ENCODE results near the gene HSF2BP.
"Not testable (repeated sequence)": the region's sequence is repeated elsewhere in the genome, so short reads cannot be mapped to it uniquely, and the experiment has no call there.

The HSF2BP gene

DNA sequence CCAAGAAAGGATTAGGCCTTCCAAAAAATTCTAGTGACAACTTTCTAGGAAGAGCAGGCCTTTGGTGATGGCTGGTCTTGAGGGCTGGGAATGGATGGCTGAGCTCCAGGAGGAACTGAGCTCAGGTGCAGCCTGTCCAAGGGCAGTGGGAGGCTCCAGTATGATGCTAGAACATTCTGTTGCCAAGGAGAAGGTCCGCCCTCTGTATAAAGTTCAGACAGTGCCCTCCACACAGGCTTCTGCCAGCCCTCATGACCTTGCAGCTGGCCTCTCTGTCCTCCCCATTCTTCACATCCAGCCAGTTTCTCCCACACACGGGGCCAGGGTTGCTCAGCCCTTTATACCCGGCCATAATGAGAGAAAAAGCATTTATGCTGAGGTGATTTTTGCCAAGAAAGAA lies 146.3 kb downstream of the HSF2BP start:
- DNase-seq = not testable (repeated sequence)

DNA sequence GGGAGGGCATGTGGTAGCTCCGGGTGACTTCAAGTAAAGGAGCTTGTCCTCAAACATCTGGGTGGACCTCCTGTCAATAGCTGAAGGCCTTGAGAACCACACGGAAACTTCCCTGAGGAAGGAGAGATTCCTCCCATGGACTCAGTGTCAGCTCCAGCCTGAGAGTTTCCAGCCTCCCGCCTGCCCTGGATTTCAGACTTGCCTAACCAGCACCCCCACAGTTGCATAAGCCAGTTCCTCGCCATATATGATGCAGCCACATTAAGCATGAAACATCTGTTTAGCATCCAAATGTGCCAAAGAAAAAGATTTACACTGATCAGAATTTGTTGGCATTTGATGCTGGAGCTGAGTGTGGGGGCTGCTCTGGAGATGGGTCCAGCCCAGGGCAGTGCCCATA lies 148.1 kb downstream of the HSF2BP start:
- DNase-seq = not testable (repeated sequence)

DNA sequence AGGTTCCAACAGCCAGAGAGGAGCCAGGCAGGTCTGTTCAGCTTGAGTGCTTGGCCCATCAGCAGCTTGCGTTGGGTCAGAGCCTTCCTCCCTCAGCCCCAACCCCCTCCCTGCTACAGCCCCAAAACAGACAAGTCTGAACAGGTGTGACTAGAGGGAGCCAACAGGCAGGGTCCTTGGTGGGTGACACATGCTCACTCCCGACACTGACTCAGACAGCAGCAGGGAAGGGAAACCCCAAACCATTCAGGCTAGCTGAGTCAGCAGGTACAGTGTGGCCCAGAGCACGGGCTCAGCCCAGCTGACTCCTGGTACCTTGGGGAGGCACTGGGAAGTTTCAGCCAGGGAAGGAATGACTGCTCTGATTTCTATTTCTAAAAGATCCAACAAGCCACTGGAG lies 148.6 kb downstream of the HSF2BP start:
- not testable (repeated sequence) for DNase-seq

DNA sequence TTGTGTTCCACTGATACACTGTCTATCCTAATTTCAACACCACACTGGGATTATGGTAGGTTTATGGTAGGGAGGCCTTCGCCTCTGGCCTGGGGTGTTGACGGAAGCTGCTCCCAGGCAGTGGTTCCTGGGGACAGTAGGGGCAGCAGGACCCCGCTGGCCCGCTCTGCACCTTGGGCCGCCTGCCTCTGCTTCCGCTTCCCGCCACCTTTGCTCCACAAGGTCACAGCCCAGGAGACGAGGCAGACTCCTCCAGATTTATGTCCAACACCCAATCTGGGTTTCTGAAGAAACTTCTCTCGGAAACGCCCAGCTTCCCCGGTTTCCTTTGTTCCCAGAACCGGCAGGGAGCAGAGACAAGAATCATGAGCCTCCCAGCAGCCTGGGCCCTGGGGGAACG lies 155.4 kb downstream of the HSF2BP start:
- not testable (repeated sequence) for DNase-seq

DNA sequence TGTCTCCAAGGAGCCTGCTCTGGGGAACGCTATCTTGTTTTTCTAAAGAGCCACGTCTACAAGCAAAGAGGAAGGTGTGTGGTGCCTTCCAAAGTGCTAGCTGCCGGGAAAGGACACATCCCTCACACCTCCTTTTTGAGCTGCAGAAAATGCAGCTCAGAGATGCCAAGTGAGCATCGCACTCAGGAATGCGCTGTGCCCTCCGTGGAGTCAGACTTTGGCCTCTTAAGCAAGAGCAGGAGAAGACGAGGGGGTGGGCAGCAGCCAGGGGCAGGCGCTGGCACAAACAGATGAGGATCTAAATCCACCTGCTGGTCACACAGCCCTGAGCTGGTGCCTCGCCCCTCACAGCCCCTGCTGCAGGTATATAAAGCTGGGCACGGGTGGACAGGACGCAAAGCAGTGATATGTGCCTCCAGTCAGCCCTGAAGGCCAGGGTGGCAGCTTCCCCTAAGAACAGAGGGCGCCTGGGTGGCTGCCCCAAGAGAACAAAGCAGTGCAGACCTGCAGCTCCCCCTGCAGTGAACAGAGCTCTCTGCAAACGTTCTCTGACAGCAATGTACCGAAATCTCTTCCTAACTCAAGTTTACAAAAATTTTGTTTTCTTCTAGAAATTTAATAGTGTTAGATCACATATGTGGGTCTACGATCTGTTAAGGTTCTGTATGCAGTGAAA lies 156.1 kb downstream of the HSF2BP start:
- not testable (repeated sequence) for DNase-seq

DNA sequence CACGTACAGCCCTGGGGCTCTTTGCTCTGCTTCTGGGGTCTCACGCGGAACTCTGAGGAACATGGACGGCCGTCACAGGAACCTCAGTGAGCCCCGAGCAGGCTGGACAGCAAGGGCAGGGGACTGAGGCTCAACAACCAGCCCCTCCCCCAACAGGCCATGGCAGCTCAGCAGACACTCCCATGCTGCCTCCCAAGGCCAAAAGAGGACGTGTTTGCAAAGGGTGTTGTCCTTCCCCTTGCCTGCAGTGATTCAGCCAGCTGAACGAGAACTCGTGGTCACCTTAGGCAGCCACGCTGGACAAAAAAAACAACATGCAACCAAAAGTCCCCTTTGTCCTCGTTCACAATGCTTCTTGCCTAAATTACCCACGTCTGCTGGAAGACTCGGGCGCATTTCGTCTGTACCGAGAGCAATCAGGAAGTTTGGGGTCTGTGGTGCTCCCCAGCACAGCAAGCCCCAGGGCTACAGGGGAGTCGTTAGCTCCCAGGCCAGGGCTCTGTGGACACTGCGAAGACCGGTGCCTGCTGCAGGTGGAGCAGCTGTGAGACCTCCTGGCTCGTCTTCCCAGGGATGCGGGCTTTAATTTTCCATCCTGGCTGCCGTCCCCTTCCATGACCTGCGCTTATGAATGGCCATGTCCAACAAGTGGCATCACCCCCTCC lies 156.7 kb downstream of the HSF2BP start:
- DNase-seq = not testable (repeated sequence)

DNA sequence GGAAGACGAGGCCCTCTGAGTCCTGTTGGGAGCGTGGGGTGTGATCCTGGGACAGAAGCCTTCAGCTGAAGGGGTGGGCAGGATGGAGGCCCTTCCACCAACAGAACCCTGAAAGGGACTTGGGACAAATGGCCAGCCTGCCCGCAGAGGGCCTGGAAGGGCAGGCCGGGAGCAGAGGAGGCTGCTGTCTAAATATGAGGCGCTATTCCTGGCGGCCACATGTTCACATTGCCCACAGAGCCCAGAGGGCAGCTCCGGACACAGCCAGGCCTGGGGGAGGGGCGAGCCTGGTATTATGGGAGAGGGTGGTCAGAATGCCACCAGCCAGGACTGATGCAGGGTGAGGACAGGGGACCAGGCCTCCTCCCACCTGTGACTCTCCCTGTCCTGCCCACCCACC lies 160.4 kb downstream of the HSF2BP start:
- DNase-seq = not testable (repeated sequence)

DNA sequence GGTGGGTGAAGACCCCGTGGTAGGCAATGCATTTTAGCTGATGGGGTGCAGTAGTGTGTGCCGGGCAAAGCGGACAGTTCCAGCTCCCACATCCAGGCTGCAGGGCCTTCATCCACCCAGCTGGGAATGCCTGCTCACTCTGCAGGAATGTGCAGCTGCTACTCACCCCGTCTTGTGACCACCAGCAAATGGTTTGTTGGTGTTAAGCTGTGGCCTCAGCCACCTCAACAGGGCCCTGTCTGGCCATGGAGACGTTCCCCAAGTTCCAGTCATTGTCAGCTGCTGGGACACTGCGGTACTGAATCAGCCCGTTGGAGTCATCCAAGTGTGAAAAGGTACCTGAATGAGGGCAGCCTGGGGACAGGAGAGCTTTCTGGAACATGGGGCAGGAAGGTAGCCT lies 161.2 kb downstream of the HSF2BP start:
- not testable (repeated sequence) for DNase-seq

DNA sequence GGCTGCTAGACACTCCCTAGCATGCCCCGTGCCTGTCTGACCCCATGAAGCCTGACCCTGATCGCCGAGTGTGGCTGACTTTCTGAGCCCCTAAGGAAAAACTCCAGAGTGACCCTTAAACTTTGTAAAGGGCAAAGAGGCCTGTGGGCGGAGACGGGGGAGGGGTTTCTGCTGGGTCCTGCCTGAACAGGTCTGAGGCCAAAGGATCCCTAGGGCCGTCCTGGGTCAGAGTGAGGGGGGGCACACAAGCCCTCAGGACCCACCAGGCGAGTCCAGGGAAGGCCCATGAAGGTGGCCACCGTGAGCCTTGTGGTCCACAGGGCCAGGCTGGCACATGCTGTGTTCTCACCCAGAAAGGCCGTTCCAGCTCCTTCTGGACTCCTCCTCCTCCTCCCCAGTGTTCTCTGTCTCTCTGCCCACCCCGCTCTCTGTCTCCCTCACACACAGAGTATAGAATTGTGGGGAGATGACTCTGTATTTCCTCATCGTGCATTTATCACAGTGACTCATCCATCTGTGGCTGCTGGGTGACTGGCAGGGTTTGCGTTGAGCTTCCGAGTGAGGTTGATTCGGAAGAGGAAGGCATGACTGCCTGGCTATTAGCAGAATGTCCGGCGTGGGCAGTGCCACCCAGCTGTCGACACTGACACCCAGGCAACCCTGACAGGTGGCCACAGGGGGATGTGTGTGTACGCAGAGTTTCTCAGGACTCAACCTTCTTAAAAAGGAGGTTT lies 164.8 kb downstream of the HSF2BP start:
- DNase-seq = not testable (repeated sequence)

DNA sequence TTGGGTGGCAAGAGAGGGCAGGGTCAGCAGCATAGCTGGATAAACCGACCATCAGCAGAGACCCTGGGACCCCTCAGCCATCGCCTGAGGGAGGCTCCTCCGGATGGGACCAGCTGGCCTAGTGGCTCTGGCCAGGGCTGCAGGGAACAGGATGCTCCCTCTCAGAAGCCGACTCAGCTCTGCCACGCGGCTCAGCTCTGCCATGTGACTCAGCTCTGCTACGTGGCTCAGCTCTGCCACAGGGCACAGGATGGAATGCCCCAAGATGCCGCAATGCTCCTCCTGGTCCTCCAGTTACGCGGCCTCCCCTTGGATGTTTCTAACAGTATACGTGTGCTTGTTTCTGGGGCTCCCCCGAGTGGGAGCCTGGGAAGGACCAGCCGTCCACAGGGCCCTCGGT lies 165.8 kb downstream of the HSF2BP start:
- not testable (repeated sequence) for DNase-seq

DNA sequence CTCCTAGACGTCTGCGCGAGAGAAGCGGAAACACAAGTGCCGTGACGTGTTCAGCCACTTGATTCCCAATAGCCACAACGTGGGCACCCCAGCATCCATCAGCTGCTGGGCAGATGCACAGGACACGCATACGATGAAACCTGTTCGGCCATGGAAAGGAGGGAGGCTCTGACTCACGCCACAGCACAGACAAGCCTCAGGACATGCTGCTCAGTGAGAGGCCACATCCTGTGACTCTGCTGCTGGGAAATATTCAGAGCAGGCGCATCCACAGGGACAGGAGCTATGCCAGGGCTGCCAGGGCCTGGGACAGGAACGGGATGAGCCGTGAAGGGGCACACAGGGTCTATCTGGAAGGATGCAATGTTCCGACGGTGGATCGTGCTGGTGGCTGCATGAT lies 171.1 kb downstream of the HSF2BP start:
- DNase-seq = not testable (repeated sequence)

DNA sequence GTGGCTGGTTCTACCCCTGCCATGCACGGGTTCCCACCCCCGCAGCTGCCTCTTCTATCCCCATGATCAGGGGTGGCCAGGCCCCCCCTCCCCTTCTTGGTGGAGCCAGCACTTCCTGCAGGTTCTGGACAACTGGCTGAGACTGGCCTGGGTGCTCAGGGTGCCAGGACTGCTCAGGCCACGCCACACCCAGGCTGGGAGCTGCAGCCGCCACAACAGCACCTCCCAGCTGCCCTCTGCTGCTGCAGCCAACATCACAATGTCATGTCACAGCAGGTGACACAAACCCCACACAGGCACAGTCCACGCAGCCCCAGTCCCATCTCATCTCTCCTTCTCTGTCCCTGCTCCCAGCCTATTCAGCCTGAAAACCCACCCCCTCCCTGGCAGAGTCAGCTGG lies 173.2 kb downstream of the HSF2BP start:
- DNase-seq = not testable (repeated sequence)

DNA sequence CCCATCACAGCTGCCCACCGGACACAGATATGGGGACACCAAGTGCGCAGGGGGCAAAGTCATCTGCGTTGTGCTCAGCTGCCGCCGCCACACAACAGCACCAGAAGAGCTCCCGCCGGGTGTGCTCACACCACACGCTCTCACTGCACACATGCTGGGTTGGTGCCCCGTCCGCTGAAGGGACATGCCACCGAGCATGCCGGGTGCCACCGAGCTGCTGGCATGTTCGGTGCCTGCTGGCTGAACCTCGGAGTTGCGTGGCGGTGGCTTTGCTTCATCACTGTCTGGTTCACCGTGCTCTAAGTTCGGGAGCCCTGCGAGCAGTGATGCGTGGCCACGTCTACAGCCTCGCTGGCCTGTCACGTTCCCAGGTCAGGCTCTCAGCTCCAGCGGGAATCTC lies 174.3 kb downstream of the HSF2BP start:
- not testable (repeated sequence) for DNase-seq

DNA sequence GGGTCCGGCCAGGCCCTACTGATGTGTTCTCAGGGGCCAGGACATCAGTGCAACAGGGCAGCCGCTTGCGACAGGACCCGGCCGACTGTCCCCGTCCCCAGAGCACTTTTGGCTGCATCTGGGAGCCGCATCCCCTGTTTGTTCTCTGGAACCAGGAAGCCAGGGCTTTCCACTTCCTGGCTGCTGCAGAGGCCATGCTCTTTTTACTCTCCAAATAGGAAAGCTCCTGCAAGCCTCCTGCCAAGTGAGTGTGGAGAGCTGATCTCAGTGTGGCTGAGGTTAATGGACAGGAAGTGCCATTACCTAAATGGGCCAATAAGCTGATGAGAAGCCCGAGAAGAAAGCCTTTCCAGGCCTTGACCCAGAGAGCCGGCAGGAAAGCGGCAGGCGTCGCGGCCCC lies 180.1 kb downstream of the HSF2BP start:
- not testable (repeated sequence) for DNase-seq

Data from CD4-positive, alpha-beta T cell treated with Interleukin-4 for 4 hours (primary cell).